ENCODE measurements around the gene AUTS2.

Gene AUTS2

DNA sequence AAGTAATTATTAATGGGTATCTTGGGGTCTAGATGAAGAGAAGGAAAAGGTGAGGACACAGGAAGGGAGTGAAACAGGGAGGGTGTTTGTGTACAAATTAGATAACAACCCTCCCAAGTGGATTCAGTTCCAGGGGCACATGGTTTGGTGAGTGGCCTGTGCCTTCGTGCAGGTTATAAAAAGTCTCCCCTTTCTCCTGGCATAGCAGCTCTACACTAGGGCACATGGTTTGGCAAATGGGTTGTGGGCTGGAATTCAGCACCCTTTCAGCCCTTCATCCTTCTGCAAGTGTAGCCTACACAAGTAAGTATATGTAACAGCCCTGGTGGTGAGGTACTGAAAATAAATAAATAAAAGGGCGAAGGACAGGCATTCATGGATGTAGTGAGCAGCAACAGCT lies 359.4 kb downstream of the AUTS2 start:
- DNase-seq: no peak

GRCh38 chr7:69959789-69960499 lies 361.7 kb downstream of the AUTS2 start:
- no peak for DNase-seq

- DNase-seq: no peak
Measured at GRCh38 chr7:69961436-69961835, 363.2 kb downstream of the AUTS2 start.

DNA sequence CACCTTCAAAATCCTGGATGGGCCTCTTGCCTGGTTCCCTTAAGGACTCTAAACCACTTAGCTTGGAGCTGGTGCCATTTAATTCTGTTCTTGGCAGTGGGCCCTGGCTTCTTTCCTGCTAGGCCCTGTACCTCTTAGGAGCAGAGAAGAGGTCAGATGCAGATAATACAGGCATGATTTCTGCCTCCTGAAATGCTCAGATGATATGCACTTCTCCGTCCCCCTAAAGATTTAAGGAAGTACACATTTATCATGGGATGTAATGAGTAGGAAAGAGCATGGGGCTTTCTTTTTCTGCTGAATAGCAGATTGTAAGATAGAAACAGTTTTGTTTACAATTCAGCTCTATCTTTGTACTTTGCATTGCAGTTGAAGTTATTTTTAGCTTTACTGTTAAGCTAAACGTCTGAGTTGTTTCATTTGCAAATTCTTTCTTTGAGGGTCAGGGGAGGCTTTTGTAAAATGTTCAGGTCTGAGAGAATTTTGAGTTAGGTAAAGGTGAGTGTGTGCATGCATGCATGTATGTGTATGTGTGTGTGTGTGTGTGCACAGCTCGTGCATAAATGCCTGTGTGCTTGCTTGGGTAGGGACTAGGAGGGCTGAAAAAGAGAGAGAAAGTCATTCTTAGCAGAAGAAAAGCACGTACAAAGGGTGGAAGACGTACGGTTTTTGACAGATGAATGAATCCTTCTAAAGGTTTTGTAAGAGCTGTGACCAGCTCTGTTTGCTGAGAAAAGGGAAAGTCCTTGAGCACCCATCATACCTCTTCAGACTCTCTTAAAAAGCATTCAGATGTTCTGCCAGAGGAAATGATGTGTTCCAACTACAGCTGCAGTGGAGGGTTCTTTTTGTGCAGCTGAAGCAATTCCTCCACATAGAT lies 364.2 kb downstream of the AUTS2 start:
- no peak for DNase-seq

DNA sequence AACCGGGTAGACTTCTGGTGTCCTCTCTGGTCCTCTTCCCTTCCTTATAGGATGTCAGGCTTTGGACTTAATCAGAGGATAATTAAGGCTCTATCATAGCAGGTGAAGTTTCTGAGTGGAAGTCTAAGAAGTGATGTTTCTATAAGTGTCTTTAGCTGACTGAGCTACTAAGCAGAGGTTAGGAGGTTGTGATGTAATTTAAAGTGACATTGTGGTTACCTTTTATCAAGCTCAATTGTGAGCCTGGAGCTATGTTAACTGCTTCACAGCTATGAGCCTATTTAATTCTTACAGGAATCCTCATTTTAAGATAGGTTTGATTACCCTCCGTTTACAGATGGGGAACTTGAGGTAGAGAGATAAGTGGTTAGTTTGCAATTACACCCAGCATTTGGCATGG lies 365.1 kb downstream of the AUTS2 start:
- no peak for DNase-seq

GRCh38 chr7:69966766-69967591 lies 368.7 kb downstream of the AUTS2 start:
- no peak for DNase-seq

- DNase-seq: no peak
Measured at GRCh38 chr7:69967689-69968450, 369.6 kb downstream of the AUTS2 start.

GRCh38 chr7:69968969-69969556 lies 370.8 kb downstream of the AUTS2 start:
- no peak for DNase-seq

- no peak for DNase-seq
Measured at GRCh38 chr7:69981646-69982045, 383.4 kb downstream of the AUTS2 start.

GRCh38 chr7:69982197-69982596 lies 383.9 kb downstream of the AUTS2 start:
- DNase-seq: no peak

DNA sequence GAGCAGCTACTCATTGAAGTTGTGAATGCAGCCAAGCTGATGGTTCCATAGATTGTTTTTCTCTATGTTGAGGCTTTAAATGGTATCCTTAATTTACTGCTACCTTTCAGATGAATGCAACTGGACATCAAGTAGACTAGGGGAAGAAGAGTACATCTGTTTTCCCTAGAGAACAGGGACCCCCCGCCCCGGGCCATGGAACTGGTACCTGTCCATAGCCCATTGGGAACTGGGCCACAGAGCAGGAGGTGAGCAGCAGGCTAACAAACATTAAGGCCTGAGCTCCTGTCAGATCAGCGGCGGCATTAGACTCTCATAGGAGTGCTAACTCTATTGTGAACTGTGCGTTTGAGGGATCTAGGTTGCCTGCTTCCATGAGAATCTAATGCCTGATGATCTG lies 391.3 kb downstream of the AUTS2 start:
- DNase-seq: no peak

DNA sequence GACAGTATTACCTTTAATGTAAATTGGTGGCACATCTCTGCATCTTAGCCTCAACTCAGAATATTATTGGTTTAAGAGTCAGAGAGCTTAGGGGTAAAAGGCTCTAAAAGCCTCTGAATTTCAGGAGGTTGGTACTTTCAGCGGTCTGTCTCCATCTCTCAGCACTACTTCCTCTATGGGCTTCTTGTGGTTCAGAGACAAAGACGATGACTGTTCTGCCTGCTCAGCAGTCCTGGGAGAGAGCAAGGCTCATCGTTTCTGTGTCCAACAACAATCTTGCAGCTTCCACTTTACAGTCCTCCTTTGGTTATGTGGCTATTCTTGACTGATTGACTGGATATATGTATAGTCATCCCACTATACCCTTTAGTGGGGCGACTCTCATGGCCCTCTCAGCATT lies 394.7 kb downstream of the AUTS2 start:
- DNase-seq: no peak

- DNase-seq: no peak
Measured at GRCh38 chr7:69994218-69994617, 395.9 kb downstream of the AUTS2 start.

DNA sequence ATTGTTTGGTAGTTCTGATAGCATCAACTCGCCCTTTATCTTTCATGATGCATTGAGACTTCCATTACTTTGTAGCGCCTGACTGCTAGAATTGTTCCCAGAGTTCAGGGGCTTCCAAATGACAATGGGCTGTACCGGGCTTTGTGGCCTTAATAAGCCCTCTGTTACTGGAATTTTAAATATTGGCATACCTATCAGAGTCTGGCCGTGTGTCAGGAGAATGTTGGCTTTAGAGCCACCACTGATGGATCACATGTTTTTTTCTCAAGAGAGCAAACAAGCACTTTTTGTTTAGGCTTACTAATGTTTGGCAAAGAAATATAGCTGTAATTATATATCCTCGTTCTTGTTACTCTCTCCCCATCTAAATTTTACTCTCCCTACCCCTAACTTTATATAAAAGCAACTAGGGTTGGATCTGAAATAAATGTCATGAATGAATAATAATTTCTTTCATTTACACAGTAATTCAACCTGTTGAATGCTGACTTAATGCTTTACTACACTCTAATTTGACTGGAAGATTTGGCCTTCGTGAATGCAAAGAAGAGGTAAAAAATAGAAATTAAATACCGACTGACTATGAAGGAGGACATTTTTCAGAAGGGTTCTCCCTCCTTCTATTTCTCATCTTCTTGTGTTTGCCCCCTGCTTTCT lies 396.7 kb downstream of the AUTS2 start:
- DNase-seq: no peak

DNA sequence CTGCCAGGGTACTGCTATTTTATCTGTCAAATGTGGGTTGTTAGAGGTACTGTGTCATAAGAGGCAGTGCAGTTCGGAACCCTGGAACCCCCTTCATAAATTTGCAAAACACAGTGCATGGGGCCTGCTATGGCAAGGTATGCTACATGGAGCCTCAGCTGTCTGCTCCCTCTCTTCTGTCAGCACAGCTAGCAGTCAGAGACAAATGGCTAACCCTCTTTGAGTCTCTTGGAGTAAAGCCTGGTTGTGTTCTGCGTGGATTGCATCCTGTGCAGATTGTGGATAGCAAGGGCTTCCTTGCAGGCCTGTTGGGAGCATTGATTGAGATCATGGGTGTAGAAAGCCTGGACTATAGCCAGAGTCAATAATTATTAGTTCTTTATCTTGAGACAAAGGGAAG lies 397.8 kb downstream of the AUTS2 start:
- no peak for DNase-seq

- no peak for DNase-seq
Measured at GRCh38 chr7:70000737-70001348, 402.6 kb downstream of the AUTS2 start.

DNA sequence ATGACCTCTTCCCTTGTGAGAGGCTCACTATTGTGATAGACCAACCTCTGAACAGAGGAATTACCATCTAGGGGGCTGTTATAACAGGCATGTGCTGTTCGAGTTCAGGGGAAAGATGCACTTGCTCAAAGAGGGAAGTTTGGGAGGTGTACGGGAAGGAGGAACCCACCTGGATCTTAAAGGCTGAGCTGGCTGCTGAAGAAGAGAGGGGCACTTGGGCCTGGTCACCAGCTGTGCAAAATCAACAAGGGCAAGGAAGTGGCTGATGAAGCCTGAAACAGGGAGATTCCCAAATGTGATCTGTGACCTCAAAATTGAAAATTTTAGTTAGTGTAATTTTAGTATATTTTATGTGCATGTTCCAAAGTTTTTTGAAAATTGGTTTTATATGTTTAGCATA lies 407.2 kb downstream of the AUTS2 start:
- no peak for DNase-seq

DNA sequence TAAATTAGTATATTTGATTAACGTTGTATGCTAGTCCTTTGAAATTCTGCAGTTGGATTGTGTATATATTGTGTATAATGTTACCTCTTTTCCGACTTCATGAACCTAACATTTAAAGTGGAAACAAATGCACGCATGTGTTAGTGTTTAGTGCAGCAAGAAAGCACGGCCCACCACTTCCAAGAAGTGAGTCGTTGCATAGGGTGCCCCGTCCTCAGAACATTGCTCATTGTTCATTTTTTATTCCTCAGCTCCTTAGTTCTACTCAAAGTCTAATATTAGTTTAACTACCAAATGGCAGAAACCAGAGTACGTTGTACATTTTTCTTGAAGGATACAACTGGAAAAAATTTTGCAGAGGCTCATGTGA lies 407.6 kb downstream of the AUTS2 start:
- no peak for DNase-seq

GRCh38 chr7:70006261-70006920 lies 408.1 kb downstream of the AUTS2 start:
- DNase-seq: no peak

GRCh38 chr7:70008466-70008865 lies 410.2 kb downstream of the AUTS2 start:
- no peak for DNase-seq
